NCI-H187 (cell line): ENCODE data around the gene AOAH.
"Not testable (repeated sequence)": the region's sequence is repeated elsewhere in the genome, so short reads cannot be mapped to it uniquely, and the experiment has no call there.

Experiments used
- DNase-seq, 2 experiments: peaks; one replicate each; lab custom pipeline; 2025; lab: John Stamatoyannopoulos, UW

Gene AOAH

DNA sequence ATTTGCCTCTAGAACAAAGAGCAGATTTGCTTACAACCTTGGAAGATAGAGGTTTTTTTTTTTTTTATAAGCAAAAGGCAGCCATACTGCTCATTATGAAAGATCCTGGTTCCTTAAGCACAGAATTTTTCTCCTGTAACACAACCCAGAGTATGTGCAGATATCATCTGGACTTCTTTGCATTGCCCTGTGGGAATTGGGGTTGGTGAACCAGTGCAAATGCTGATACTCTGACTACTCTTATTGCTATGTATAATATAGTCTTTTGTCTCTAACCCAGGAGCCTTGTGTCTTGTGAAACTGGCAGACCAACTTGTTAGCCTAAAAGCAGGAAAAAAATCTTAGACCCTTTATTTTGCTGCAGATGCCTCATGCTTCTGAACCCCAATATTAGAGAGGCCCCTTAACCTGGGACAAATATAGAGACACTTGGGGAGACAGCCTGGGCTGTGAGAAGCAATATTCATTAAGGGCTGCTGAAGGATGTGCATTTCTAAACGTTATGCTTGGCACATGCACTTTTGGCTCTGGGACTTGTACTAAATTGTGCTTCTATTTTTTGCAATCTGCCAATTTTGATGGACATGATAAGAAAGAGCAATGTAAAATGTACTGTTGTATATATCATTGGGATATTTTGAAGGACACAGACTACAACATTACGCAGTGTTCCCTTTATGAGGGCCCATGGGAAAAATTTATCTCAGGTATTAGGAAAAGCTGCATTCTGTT, 255.8 kb downstream of the AOAH start:
- DNase-seq, result no peak

DNA sequence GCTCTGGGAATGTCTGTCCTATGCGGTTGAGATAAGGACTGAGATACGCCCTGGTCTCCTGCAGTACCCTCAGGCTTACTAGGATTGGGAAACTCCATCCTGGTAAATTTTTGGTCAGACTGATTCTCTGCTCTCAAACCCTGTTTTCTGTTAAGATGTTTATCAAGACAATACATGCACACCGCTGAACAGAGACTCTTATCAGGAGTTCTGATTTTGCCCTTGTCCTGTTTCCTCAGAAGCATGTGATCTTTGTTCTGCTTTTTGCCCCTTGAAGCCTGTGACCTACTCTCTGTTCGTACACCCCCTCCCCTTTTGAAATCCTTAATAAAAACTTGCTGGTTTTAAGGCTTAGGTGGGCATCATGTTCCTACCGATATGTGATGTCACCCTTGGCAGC, 258.3 kb downstream of the AOAH start:
- DNase-seq, result not testable (repeated sequence)

DNA sequence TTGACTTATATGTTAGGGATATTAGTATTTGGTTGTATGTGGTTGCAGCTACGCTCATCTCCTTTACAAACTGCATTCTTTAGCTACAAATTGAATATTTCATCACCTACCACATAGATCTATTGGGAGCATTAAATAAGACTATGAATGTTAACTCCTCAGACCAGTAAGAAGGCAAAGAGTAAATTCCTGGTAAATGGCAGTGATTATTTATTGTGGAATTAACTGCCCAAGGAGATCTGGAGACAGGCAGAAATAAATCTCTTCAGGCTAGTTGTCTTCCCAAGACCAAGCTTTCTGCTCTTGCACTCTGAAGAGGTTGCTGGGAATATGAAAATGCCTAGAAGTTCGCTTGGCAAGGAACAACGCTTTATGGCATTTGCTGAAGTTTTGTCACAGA, 260.0 kb downstream of the AOAH start:
- DNase-seq, result no peak
